ENCODE measurements around the gene FAM118A. TPM values are rescaled to one million over a fixed set of nuclear protein-coding genes. Genes with fewer than 3 reads are reported as not detected.

Gene FAM118A
- polyA plus RNA-seq, 1 experiment, result 18.8 TPM

- no peak for TF ChIP-seq CTCF (IDR thresholded peaks at IDR 0.05; ENCODE audit: insufficient read depth, low read depth, low read length)
- ChIA-PET POLR2A (no interaction called here), CTCF (interaction anchor here (1.4 kb wide), 1 partner anchor 14 kb away, joined by 3 read pairs; no protein-coding TSS in a partner anchor)
- Histone ChIP-seq H3K4me3 (ENCODE audit: low read depth, low read length) (no peak overlapping the region), H3K27me3 (ENCODE audit: control insufficient read depth, insufficient read depth, low read length) (no peaks in the 10 kb centered on the region), H3K36me3 (ENCODE audit: control insufficient read depth, insufficient read depth, low read length) (no peaks in the 10 kb centered on the region)
- DNase-seq (ENCODE audit: low read depth), result no peak
Measured at GRCh38 chr22:45316796-45317526, 7.2 kb downstream of the FAM118A start.

- no peak for DNase-seq (ENCODE audit: low read depth)
- POLR2A ChIA-PET, result no interaction called here
- no peaks in the 10 kb centered on the region for H3K36me3 ChIP-seq (ENCODE audit: control insufficient read depth, insufficient read depth, low read length)
- no peaks in the 10 kb centered on the region for H3K27me3 ChIP-seq (ENCODE audit: control insufficient read depth, insufficient read depth, low read length)
- H3K4me3 ChIP-seq (ENCODE audit: low read depth, low read length), result no peak overlapping the region
- CTCF ChIA-PET, result interaction anchor here (1.4 kb wide), 1 partner anchor 13 kb away, joined by 3 read pairs; no protein-coding TSS in a partner anchor
- peak; percentile 22; the same call in 1 of the 2 replicates for TF ChIP-seq CTCF (IDR thresholded peaks at IDR 0.05; ENCODE audit: insufficient read depth, low read depth, low read length)
Measured at GRCh38 chr22:45317551-45318167, 7.9 kb downstream of the FAM118A start.

GRCh38 chr22:45318168-45318557 is 8.4 kb downstream of the FAM118A start:
- peak; percentile 65 for DNase-seq (ENCODE audit: low read depth)
- POLR2A ChIA-PET, result no interaction called here
- Histone ChIP-seq H3K4me3 (ENCODE audit: low read depth, low read length) (no peak overlapping the region), H3K36me3 (ENCODE audit: control insufficient read depth, insufficient read depth, low read length) (peaks cover 1% of the 10 kb centered on the region), H3K27me3 (ENCODE audit: control insufficient read depth, insufficient read depth, low read length) (no peaks in the 10 kb centered on the region)
- TF ChIP-seq CTCF (IDR thresholded peaks at IDR 0.05; ENCODE audit: insufficient read depth, low read depth, low read length), result no peak
- CTCF ChIA-PET, result interaction anchor here (1.4 kb wide), 1 partner anchor 13 kb away, joined by 3 read pairs; no protein-coding TSS in a partner anchor

- no peak for TF ChIP-seq CTCF (IDR thresholded peaks at IDR 0.05; ENCODE audit: insufficient read depth, low read depth, low read length)
- DNase-seq (ENCODE audit: low read depth), result no peak
- POLR2A ChIA-PET, result no interaction called here
- Histone ChIP-seq H3K4me3 (ENCODE audit: low read depth, low read length) (no peak overlapping the region), H3K27me3 (ENCODE audit: control insufficient read depth, insufficient read depth, low read length) (no peaks in the 10 kb centered on the region), H3K36me3 (ENCODE audit: control insufficient read depth, insufficient read depth, low read length) (peaks cover 6% of the 10 kb centered on the region)
- CTCF ChIA-PET, result interaction anchor here (1.4 kb wide), 1 partner anchor 12 kb away, joined by 3 read pairs; no protein-coding TSS in a partner anchor
Measured at GRCh38 chr22:45318558-45319323, 9.0 kb downstream of the FAM118A start.

- POLR2A ChIA-PET, result no interaction called here
Measured at GRCh38 chr22:45319324-45319685, 9.6 kb downstream of the FAM118A start.

More at GRCh38 chr22:45319324-45319685, 9.6 kb downstream of the FAM118A start:
- Histone ChIP-seq H3K4me3 (ENCODE audit: low read depth, low read length) (no peak overlapping the region), H3K27me3 (ENCODE audit: control insufficient read depth, insufficient read depth, low read length) (no peaks in the 10 kb centered on the region), H3K36me3 (ENCODE audit: control insufficient read depth, insufficient read depth, low read length) (peaks cover 11% of the 10 kb centered on the region)
- CTCF ChIA-PET, result no interaction called here
- no peak for TF ChIP-seq CTCF (IDR thresholded peaks at IDR 0.05; ENCODE audit: insufficient read depth, low read depth, low read length)
- DNase-seq (ENCODE audit: low read depth), result no peak
